ENCODE data around the gene CTSO. TPM values are rescaled to one million over a fixed set of nuclear protein-coding genes. Genes with fewer than 3 reads are reported as not detected.
"Not testable (repeated sequence)": the region's sequence is repeated elsewhere in the genome, so short reads cannot be mapped to it uniquely, and the experiment has no call there.

Gene CTSO
- total RNA-seq, 1 experiment from 2014 or later = 9.6 TPM

DNA sequence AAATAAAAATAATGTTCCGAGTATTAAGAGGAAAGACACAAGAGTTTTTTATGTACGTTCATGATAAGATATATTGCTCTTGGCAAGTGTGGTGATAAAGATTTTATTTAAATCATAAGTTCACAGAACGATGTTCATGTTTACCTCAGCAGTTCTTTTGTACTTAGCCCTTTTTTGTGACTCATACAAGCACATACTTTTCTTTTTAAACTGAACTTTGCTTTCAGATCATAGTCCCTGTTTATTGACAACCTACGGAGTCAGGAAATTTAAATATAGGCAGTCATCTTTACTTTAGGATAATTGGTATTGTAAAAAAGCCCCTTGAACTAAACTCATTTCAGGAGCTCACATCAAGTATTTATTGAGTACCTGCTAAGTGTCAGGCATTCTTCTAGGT lies 1.3 kb upstream of the CTSO start:
- DNase-seq (ENCODE audit: low spot score) = no peak

- DNase-seq (ENCODE audit: low spot score) = no peak
Measured at GRCh38 chr4:155954118-155954685, 536 bp upstream of the CTSO start.

DNA sequence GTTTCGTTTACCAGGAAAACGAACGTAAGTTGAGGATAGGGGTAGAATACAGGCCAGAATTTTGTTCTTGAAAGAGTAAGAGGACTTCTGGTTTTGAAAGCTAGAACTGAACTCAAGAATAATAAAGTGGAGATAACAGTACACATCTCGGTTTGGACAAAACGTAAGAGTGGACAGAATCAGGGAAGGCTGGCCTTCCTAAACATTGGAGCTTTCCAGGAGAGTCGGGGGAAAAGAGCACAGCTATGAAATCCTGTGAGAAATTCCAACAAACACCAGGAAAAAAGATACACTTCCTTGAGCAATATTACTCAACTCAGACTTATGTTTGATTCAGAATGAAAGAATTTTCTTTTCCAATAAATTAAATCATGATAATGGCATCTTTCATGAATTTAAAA lies 1.2 kb downstream of the CTSO start:
- DNase-seq (ENCODE audit: low spot score) = no peak

- DNase-seq (ENCODE audit: low spot score) = no peak
Measured at GRCh38 chr4:155950461-155950860, 3.2 kb downstream of the CTSO start.

DNA sequence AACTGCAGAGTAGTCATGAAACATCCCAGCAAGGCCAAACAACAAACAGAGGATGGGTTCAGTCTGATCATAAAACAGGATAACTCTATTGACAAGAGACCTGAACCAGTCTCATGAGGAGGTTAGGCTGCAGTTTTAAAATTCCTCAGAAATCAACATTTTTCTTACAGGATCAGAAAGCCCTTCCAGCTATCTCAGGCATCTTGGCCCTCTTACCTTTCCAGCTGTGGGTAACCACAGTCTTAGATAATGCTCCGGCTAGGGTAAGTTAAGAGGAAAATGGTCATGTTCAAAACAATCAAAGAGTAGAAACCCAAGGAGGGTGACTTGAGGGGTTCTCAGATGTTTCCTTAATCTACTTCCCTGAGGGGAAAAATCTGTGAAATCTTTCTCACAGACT lies 5.1 kb downstream of the CTSO start:
- no peak for DNase-seq (ENCODE audit: low spot score)

DNA sequence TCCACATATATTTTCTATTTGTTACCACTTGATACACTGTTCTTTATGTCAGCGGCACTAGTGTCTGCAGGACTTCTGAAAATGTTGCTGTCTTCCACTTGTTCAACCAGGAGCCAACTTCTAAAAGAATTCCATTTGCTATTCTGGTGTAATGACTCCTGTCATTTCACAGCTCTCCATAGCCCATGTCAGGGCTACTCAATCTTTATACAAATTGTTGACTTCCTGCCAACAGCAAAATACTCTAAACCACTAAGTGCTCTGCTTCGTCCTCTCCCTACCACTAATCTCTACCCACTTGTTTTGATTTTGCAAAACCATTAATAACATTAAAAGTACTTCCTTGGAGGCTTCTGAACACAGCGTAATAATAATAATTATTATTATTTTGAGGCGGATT lies 7.2 kb downstream of the CTSO start:
- DNase-seq (ENCODE audit: low spot score) = peak; percentile 81

GRCh38 chr4:155944516-155944915 lies 9.2 kb downstream of the CTSO start:
- DNase-seq (ENCODE audit: low spot score) = no peak

DNA sequence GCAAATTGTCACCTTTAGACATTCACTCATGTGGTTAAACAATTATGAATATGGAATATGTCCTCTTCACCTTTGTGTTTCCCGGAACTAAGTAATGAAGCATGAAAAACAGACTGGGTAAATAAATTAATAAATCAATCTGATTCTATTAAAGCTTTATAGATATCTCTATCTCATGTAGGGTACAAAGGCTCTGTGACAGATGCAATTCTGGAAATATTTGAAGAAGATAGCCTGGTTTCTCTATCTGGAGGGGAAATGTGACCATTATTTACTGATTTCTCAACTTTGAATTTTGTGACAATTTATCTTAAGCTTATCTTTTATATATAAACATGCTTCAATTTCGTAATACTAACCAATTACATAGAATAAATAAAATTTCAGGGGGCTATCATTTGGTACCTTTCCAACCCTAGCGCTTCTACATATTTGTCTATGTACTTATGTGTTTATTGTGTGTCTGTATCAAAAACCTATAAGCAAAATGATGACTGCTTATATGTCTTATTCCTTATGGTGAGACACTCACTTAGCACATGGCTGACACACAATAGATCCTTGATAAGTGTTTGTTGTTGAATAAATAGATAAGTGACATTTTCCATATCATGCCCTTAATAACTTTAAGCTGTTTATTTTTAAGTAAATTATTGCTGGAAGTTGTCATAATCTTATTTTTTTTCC lies 9.9 kb downstream of the CTSO start:
- DNase-seq (ENCODE audit: low spot score) = no peak

GRCh38 chr4:155941820-155942219 lies 11.8 kb downstream of the CTSO start:
- DNase-seq (ENCODE audit: low spot score) = no peak

GRCh38 chr4:155941085-155941790 lies 12.4 kb downstream of the CTSO start:
- no peak for DNase-seq (ENCODE audit: low spot score)

GRCh38 chr4:155935389-155935986 lies 18.2 kb downstream of the CTSO start:
- no peak for DNase-seq (ENCODE audit: low spot score)

DNA sequence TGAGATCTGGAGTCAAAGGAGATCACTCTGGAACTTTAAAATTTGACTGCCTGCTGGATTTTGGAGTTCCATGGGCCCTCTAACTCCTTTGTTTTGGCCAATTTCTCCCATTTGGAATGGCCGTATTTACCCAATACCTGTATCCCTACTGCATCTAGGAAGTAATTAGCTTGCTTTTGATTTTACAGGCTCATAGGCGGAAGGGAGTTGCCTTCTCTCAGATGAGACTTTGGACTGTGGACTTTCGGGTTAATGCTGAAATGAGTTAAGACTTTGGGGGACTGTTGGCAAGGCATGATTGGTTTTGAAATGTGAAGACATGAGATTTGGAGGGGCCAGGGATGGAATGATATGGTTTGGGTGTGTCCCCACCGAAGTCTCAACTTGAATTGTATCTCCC lies 19.0 kb downstream of the CTSO start:
- DNase-seq (ENCODE audit: low spot score) = not testable (repeated sequence)

GRCh38 chr4:155931634-155932033 lies 22.0 kb downstream of the CTSO start:
- DNase-seq (ENCODE audit: low spot score) = no peak

DNA sequence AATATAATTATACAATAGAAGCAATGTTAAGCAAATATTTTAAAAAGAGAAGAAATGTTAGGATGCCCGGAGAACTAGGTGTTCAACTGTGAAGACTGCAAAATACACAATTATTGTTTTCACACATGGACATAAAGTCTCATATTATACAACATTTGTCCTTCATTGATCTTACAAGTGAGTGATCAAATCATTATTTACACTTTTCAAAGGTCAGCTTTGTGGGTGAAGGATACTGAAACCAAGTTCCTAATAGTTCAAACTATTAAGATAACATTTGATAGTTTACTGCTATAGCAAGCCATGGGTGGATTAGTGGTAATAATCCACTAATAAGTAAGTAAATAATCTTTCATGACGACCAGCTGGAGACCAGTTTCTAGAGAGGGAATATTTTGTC lies 23.3 kb downstream of the CTSO start:
- DNase-seq (ENCODE audit: low spot score) = no peak

DNA sequence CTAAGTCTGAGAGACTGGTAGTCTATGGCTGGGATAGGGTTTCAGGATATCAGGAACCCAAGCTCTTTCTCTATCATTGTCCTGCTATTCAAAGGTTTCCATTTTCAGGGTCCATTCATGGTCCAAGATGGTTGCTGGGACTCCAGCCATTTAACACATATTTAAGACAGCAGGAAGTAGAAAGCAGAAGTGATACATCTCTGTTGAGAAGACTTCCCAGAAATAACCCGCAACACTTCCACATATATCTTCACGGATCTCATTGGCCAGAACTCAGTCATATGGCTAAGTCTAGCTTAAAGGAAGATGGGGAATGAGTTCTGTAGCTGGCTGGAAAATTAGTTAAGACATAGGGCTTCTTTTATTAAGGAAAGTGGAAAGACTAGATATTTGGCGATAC lies 23.8 kb downstream of the CTSO start:
- DNase-seq (ENCODE audit: low spot score) = no peak

DNA sequence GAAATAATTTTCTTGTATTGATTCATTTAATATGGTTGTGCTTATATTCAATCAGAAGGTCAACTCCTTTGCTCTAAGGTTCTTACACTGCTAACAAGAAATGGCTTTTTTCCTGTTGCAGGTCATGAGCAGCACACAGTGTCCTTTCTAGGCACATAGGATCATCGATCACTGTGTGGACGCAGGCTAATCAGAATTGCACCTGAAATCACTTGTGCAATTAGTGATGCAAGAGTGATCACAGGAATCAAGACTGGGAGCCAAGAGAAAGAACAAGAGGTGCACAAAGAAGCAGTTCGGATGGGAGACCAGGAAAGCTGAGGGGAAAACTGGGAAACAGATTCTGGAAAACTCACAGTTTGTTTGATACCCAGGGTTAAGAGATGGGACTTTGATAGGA lies 29.0 kb downstream of the CTSO start:
- no peak for DNase-seq (ENCODE audit: low spot score)

DNA sequence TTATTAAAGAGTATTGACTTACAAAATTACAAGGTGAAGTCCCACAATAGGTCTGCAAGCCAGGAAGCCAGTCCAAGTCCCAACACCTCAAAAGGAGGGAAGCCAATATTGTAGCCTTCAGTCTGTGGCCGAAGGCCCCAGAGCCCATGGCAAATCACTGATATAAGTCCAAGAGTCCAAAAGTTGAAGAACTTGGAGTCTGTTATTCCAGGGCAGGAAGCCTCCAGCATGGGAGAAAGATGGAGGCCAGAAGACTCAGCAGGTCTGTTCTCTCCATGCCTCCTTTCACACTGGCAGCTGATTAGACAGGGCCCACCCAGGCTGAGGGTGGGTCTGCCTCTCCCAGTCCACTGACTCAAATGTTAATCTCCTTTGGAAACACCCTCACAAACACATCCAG lies 32.1 kb downstream of the CTSO start:
- no peak for DNase-seq (ENCODE audit: low spot score)

GRCh38 chr4:155914782-155915181 lies 38.9 kb downstream of the CTSO start:
- DNase-seq (ENCODE audit: low spot score) = no peak

GRCh38 chr4:155911905-155912304 lies 41.8 kb downstream of the CTSO start:
- no peak for DNase-seq (ENCODE audit: low spot score)

DNA sequence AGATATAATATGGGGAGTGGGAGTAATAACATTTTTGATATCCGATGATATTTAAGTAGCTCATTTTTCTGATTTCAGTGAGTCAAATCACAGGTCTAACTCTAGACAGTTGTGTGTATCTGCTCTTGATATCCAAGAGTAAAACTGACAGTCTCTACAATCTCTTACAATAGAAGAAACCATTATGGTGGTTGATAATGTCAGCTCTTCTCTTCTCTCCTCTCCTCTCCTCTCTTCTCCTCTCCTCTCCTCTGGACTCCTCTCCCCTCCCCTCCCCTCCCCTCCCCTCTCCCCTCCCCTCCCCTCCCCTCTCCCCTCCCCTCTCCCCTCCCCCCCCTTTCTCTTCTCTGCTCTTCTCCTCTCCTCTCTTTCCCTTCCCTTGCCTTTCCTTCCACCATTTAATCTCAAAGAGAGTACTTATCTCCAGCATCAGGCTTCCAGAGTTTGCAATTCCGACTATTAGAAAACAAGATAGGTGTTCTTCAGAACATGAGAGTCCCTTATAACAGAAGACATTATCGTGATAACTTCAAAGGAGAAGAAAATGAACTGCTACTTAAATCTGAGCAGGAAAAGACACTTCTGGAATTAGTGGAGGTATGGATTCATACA lies 43.9 kb downstream of the CTSO start:
- no peak for DNase-seq (ENCODE audit: low spot score)

GRCh38 chr4:155908187-155909139 lies 45.2 kb downstream of the CTSO start:
- no peak for DNase-seq (ENCODE audit: low spot score)
